ENCODE measurements around the gene PLEKHH1.
"Not testable (repeated sequence)": the region's sequence is repeated elsewhere in the genome, so short reads cannot be mapped to it uniquely, and the experiment has no call there.

The PLEKHH1 gene

DNA sequence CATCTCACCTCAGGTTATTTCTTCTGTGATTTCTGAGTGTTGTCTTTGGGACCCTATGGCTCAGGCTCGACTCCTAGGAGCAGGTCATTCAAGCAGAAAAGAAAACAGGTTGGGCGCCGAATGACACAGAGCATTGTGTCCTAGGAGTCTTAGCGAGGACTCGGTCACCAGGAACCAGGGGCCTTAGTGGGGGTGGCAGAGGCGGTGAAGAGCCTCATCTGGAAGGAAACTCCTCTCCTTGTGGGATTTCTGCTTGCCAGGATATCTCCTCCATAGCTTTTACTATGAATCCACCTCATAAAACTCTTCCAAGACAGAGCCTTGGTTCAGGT lies 630 bp downstream of the PLEKHH1 start:
- DNase-seq (ENCODE audit: low spot score), result no peak

- no peak for DNase-seq (ENCODE audit: low spot score)
Measured at GRCh38 chr14:67536087-67536486, 3.0 kb downstream of the PLEKHH1 start.

GRCh38 chr14:67537736-67538135 lies 4.6 kb downstream of the PLEKHH1 start:
- DNase-seq (ENCODE audit: low spot score), result no peak

DNA sequence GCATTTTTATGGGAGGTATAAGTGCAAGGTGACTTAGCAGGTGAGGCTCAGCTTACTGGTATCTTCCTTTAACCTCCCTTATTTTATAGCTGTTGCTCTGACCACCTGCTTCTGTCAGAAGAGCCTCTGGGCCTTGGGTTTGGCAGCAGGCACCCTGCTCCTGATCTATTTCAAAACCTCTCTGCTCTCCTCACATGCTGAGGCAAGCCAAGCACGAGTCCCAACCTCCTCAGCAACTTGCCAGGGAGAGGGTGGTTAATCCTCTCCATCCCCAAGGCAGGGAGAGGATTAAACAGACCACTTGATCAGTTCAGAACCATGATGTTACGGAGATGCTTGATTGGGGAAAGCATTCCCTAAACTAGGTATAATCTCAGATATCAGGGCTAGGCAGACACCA lies 5.4 kb downstream of the PLEKHH1 start:
- DNase-seq (ENCODE audit: low spot score), result no peak

DNA sequence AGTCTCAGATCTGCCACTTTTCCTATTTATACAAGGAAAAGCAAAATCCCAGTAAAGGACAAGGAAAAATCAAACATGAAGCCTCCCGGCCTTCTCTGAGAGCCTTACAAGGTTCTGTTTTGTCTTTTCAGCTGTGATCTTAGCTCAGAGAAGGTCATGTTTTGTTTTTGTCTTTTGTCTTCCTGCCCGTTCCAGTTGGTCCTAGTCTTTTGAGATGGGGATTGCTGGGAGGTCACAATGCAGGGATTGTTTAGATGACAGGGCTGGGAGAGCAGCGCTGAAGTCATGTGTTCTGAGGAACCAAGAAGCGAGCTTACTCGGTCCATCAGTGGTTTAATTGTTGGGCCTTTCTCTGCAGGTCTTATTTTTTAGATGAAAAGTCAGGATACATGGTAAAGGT lies 6.0 kb downstream of the PLEKHH1 start:
- no peak for DNase-seq (ENCODE audit: low spot score)

DNA sequence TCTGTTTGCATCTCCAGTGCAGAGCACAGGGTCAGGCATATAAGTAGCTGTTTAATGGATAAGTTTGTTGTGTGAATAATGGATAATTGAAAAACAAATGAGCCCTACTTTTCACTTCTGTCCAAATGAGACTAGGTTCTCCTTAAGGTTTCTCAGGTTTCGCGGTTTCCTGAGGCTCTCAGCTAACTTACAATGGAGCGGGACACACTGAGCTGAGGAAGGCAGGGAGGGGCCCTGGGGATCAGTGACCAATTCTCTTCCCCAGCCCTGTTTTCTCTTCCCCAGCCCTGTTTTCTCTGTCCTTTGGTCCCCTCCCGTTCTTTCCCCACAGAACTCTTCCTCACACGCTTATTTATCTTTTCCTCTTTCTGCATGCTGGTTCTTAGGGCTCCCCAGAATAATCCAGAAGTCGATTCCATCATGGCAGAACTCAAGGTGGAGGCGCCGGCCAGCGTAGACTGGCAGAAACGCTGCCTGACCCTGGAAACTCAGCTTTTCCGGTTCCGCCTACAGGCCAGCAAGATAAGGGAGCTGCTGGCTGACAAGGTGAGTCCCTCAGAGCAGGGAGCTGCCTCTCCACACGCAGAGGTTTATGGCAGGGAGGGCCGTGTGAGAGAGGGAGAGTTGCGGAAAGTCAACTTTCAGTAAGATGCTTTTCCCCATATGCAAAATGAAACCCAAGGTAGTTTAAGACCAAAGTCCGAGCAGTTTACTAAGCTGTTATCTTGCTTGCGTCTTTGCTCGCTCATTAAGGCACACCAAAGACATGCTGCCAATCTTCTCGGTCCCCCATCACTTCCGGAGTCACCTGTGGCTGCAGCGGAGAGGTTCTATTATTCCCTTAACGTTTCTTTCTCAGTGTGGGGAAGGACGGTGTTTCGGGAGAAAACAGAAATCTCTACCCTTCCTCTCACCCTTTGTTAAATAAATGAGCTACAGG lies 8.6 kb downstream of the PLEKHH1 start:
- no peak for DNase-seq (ENCODE audit: low spot score)

DNA sequence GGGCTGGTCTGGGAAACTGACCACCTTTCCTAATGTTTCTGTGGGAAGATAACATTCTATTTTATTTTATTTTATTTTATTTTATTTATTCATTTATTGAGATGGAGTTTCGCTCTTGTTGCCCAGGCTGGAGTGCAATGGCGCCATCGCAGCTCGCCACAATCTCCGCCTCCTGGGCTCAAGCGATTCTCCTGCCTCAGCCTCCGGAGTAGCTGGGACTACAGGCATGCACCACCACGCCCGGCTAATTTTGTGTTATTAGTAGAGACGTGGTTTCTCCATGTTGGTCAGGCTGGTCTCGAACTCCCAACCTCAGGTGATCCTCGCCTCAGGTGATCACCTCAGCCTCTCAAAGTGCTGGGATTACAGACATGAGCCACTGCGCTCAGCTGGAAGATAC lies 9.5 kb downstream of the PLEKHH1 start:
- not testable (repeated sequence) for DNase-seq (ENCODE audit: low spot score)

- DNase-seq (ENCODE audit: low spot score), result no peak
Measured at GRCh38 chr14:67544590-67544989, 11.5 kb downstream of the PLEKHH1 start.

- no peak for DNase-seq (ENCODE audit: low spot score)
Measured at GRCh38 chr14:67547224-67547780, 14.2 kb downstream of the PLEKHH1 start.

GRCh38 chr14:67549734-67550133 lies 16.6 kb downstream of the PLEKHH1 start:
- no peak for DNase-seq (ENCODE audit: low spot score)

- DNase-seq (ENCODE audit: low spot score), result no peak
Measured at GRCh38 chr14:67551123-67551522, 18.0 kb downstream of the PLEKHH1 start.

- DNase-seq (ENCODE audit: low spot score), result no peak
Measured at GRCh38 chr14:67551940-67552339, 18.9 kb downstream of the PLEKHH1 start.

DNA sequence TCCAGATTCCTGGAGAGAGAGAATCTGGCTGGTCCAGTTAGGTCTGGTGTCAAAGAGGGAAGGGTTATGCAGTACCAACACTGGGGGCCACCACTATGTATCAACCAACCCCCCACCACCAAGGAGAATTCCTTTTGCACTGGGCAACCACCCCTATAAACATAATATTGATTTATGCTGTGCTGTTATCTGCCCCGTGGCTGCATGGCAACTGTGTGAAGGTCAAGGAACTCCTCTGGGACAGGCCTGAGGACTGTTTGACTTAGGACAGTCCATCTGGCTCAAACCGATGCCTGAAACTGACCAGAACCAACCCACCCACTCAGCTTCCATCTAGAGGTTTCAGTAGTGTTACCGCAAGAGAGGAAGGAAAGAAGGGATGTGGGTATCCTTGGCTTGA lies 20.5 kb downstream of the PLEKHH1 start:
- DNase-seq (ENCODE audit: low spot score), result no peak

DNA sequence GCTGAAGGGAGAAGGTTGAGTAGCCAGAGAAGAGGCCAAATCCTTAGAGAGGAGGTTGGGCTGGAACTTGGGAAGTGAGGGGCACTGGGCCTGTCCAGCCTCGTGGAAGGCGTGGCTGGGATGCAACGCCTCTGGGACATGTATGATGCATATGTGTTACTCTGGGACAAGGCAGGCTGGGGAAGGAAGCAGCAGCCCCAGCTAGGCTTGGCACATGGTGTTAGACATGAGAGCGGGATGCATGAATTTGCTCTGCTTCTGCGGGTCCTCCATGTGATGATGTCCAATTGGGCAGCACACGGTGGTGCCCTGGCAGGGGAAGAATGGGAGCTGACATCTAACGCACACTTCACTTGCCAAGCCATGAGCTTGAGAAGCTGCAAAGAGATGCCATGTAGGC lies 21.3 kb downstream of the PLEKHH1 start:
- DNase-seq (ENCODE audit: low spot score), result no peak

- DNase-seq (ENCODE audit: low spot score), result no peak
Measured at GRCh38 chr14:67555518-67556090, 22.5 kb downstream of the PLEKHH1 start.

- DNase-seq (ENCODE audit: low spot score), result no peak
Measured at GRCh38 chr14:67556671-67557070, 23.6 kb downstream of the PLEKHH1 start.

DNA sequence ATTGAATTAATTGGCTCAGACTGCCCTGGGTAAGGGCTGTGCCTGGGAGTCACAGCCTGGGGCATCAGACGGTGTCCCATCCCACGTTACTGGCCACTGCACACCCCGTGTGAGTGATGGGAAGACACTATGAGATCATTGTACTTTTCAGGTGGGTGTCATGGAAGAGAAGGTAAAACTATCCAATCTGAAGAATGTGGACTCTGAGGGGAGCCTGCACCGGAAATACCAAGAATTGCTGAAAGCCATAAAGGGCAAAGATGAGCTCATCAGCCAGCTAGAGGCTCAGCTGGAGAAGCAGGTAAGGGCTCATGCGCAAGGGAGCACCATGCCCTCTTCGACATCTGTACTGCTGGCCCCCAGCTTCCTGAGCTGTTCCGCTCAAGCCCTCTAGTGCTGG lies 24.0 kb downstream of the PLEKHH1 start:
- DNase-seq (ENCODE audit: low spot score), result no peak

GRCh38 chr14:67557656-67558055 lies 24.6 kb downstream of the PLEKHH1 start:
- no peak for DNase-seq (ENCODE audit: low spot score)

GRCh38 chr14:67559639-67560038 lies 26.5 kb downstream of the PLEKHH1 start:
- DNase-seq (ENCODE audit: low spot score), result no peak

DNA sequence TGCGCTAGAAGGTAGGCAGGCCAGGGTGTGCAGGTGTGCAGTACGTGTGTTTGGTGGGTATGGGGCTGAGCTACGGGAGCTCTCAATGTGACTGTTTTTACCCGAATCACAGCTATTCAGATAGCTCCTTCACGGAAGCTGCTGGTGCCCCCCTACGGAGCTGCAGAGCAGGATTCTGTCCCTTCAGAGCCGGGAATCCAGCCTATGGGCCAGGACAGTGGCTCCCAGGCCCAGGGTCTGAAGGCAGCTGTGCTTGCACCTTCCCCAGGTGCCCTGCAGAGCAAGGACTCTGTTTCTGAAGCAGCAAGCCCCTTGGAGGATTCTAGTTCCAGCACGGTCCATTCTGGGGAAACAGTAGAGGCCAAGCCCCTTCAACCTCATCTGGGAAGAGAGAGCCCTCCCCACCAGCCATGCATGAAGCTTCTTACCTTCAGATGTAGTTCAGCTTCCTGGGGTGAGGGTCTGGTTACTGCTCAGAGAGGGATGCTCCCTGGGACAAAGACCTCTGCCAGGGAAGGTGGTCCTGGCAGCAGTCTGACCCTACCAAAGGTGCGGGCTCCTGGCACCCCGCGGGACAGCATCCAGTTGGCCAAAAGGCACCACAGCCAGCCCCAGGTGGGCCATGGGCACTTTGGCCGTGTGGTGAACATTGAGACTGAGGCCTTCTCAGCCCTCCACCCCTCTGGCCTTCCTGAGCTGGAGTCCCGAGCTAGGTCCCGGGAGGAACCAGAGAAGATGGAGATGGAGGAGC lies 29.1 kb downstream of the PLEKHH1 start:
- DNase-seq (ENCODE audit: low spot score), result no peak

DNA sequence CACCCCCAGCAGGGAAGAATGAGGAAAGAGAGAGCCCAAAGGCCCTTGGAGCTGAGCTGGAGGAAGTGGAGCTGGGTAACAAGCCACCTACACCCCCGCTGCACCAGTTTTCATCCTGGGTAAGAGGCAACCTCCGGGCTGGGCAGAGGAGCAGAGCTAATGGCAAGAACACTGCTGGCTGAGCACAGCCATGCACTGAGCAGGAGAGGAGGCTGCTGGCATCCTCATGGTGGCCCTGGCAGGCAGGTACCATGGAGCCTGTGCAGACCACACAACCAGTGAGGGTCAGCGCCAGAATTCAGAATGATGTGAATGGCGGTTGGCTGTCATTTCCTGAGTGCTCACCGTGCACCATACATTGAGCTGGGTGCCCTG lies 29.7 kb downstream of the PLEKHH1 start:
- DNase-seq (ENCODE audit: low spot score), result no peak

DNA sequence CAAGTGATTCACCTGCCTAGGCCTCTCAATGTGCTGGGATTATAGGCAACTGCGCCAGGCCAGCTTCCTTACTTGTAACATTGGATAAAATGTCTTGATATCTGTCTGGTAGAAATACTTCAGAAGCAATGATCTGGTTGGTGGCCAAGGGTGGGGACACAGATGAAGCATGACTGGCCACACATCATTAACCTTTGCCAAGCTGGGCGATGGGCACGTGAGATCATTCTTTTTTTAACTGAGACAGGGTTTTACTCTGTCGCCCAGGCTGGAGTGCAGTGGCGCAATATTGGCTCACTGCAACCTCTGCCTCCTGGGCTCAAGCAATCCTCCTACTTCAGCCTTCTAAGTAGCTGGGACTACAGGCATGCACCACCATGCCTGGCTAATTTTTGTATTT lies 31.1 kb downstream of the PLEKHH1 start:
- DNase-seq (ENCODE audit: low spot score), result no peak

GRCh38 chr14:67566908-67567307 lies 33.8 kb downstream of the PLEKHH1 start:
- no peak for DNase-seq (ENCODE audit: low spot score)

Measured in germinal center (tissue), 1 donor.